ENCODE measurements around the gene ELMO3. TPM values are rescaled to one million over a fixed set of nuclear protein-coding genes. Genes with fewer than 3 reads are reported as not detected.
A peak's percentile ranks its signal among the peaks of the same experiment; 100 is the strongest.

Gene ELMO3
- total and polyA plus RNA-seq, 2 of the 13 experiments (the other 11 are each of a cell fraction or from before 2014, with no cell fraction given) = 2.6 to 4.0 TPM

GRCh38 chr16:67156143-67156844, 42.6 kb upstream of the ELMO3 start (continued):
- TF ChIP-seq ZNF331 (CRISPR knock-in tag; IDR thresholded peaks at IDR 0.05) (peak; percentile 74), NKX3-1 (CRISPR knock-in tag; IDR thresholded peaks at IDR 0.05) (no peak), ZNF431 (CRISPR knock-in tag; IDR thresholded peaks at IDR 0.05; ENCODE audit: borderline replicate concordance, low read depth) (no peak), NFATC3 (CRISPR knock-in tag; IDR thresholded peaks at IDR 0.05) (no peak), CTCF (CRISPR knock-in tag; IDR thresholded peaks at IDR 0.05) (peak; percentile 33; the same call in 1 of the 2 replicates), HNRNPL (IDR thresholded peaks at IDR 0.05; ENCODE audit: low read depth, low read length) (0 out of 2 replicates have a peak, but pooled peaks have one; percentile 54), TMF1 (CRISPR knock-in tag; IDR thresholded peaks at IDR 0.05; ENCODE audit: low read depth) (no peak), SP5 (CRISPR knock-in tag; IDR thresholded peaks at IDR 0.05; ENCODE audit: borderline replicate concordance, low read depth) (0 out of 2 replicates have a peak, but pooled peaks have one; percentile 11), ZNF7 (CRISPR knock-in tag; IDR thresholded peaks at IDR 0.05) (no peak), CHD4 (IDR thresholded peaks at IDR 0.05; ENCODE audit: borderline replicate concordance, low read length) (no peak), SSRP1 (CRISPR knock-in tag; IDR thresholded peaks at IDR 0.05) (no peak), ZNF513 (CRISPR knock-in tag; conservative IDR thresholded peaks at IDR 0.05) (no peak)

All from HepG2 (cell line).